Transverse colon (tissue), 3 donors: ENCODE measurements around the gene NME3.

ENCODE experiments used
- EP300 ChIP-seq: sonication (generic); formaldehyde crosslinking; IDR thresholded peaks from one replicate; pipeline ENCODE4 v1.6.1; 2017; ENCODE audit warnings: antibody characterized with exemption, low read depth
- POLR2A ChIP-seq: fragments of 450-650 bp; IDR thresholded peaks from one replicate; pipeline ENCODE4 v1.6.1; 2016; ENCODE audit warnings: antibody characterized with exemption, mild to moderate bottlenecking, moderate library complexity
- TF ChIP-seq, protein P1 (sequence below), 5 experiments: fragments of 200-600 bp in 3 of 5; fragments of 450-650 bp in 2 of 5; sonication (generic) in 3 of 5; IDR thresholded peaks; 1 replicate in 2 of 5; 2 replicates in 3 of 5; pipeline ENCODE4 v1.5.1; 2016 to 2017; ENCODE audit warnings: antibody characterized with exemption in 5 of 5, inconsistent platforms in 3 of 5, mild to moderate bottlenecking in 2 of 5, moderate library complexity in 1 of 5

DNA sequence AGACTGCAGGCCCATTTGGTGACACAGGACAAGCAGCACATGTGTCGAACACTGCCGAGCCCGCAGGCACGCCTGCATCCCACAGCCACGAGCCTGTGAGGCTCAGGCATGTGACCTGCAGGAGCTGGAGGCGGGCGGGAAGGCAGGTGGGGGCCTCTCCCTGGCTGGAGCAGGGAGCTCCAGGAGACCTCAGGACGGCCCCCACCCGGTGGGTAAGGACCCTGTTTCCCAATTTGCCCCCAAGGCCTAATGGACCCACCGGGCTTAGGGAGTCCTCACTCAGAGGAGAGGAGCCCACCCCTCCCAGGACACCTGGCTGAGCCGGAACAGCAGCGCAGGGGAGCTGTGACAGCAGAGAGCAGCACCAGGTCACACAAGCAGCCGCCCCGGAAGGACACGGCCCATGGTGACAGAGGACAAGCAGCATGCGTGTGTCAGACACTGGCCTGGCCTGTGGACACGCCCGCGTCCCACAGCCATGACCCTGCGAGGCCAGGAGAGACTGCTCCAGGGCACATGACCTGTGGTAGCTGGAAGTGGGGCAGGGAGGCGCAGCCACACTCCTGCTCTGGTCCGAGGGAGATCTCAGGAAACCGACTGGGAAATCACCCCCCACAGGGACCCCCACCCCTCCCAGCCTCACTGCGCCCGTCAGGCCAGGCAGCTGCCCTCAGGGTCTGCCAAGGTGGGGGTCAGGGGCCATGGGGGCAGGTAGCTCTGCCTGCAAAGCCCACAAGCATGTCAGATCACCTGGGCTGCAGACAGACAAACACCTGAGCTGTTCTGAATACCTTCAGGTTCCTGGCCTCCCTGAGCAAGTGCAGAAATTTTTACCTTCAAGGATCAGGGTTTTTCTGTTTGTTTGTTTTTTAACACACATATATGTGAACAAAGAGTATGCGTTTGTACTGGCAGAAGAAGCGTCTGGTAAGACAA is 8.7 kb upstream of the NME3 start:
- no peak for TF ChIP-seq EP300
- TF ChIP-seq, protein P1, sequence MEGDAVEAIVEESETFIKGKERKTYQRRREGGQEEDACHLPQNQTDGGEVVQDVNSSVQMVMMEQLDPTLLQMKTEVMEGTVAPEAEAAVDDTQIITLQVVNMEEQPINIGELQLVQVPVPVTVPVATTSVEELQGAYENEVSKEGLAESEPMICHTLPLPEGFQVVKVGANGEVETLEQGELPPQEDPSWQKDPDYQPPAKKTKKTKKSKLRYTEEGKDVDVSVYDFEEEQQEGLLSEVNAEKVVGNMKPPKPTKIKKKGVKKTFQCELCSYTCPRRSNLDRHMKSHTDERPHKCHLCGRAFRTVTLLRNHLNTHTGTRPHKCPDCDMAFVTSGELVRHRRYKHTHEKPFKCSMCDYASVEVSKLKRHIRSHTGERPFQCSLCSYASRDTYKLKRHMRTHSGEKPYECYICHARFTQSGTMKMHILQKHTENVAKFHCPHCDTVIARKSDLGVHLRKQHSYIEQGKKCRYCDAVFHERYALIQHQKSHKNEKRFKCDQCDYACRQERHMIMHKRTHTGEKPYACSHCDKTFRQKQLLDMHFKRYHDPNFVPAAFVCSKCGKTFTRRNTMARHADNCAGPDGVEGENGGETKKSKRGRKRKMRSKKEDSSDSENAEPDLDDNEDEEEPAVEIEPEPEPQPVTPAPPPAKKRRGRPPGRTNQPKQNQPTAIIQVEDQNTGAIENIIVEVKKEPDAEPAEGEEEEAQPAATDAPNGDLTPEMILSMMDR (IDR thresholded peaks at IDR 0.05), result no peak
- no peak for TF ChIP-seq POLR2A
